Spleen (tissue), 11 donors: ENCODE measurements around the gene COPS8. TPM values are rescaled to one million over a fixed set of nuclear protein-coding genes. Genes with fewer than 3 reads are reported as not detected.

Experiments used
- DNase-seq: peaks from one replicate; pipeline ENCODE4 v3.0.0-alpha.2; 2020
- H3K27ac ChIP-seq, 8 donors: fragments of 200-600 bp; sonication (generic) in 7 of 8; 1 replicate in 4 of 8; 2 replicates in 4 of 8; pipeline versions ENCODE4 v1.5.0 to v1.8.0; 2016 to 2021; ENCODE audit warnings: inconsistent platforms in 4 of 8, mild to moderate bottlenecking in 4 of 8, moderate library complexity in 1 of 8
- H3K27me3 ChIP-seq, 7 donors: fragments of 200-600 bp; sonication (generic) in 6 of 7; replicated peaks in 1 of 7; 1 replicate in 4 of 7; 2 replicates in 3 of 7; pipeline versions ENCODE4 v1.5.0 to v1.8.0; 2016 to 2021; ENCODE audit warnings: inconsistent platforms in 3 of 7, mild to moderate bottlenecking in 1 of 7
- H3K36me3 ChIP-seq, 6 donors: fragments of 200-600 bp; sonication (generic) in 5 of 6; 1 replicate in 4 of 6; 2 replicates in 2 of 6; pipeline versions ENCODE4 v1.5.0 to v1.8.0; 2016 to 2021; ENCODE audit warnings: inconsistent platforms in 2 of 6
- H3K4me1 ChIP-seq, 6 donors: fragments of 200-600 bp; sonication (generic) in 5 of 6; 1 replicate in 3 of 6; 2 replicates in 3 of 6; pipeline versions ENCODE4 v1.5.0 to v1.8.0; 2016 to 2021; ENCODE audit warnings: inconsistent platforms in 3 of 6
- H3K4me3 ChIP-seq, 8 donors: fragments of 200-600 bp; sonication (generic) in 7 of 8; 1 replicate in 4 of 8; 2 replicates in 4 of 8; pipeline versions ENCODE4 v1.5.0 to v1.8.0; 2016 to 2021; ENCODE audit warnings: inconsistent platforms in 4 of 8, mild to moderate bottlenecking in 4 of 8, moderate library complexity in 2 of 8
- H3K9me3 ChIP-seq, 8 donors: fragments of 200-600 bp; sonication (generic) in 7 of 8; 1 replicate in 4 of 8; 2 replicates in 4 of 8; pipeline versions ENCODE4 v1.5.0 to v1.8.0; 2016 to 2021; ENCODE audit warnings: inconsistent platforms in 4 of 8
- CTCF ChIP-seq, 11 experiments: fragments of 200-600 bp in 7 of 11; fragments of 450-650 bp in 4 of 11; sonication (generic) in 4 of 11; IDR thresholded peaks in 8 of 11; conservative IDR thresholded peaks in 3 of 11; 1 replicate in 7 of 11; 2 replicates in 4 of 11; pipeline versions ENCODE4 v1.4.0 to v1.8.0; 2016 to 2021; ENCODE audit warnings: antibody characterized with exemption in 11 of 11, inconsistent platforms in 4 of 11, mild to moderate bottlenecking in 1 of 11
- POLR2A ChIP-seq, 3 donors: fragments of 450-650 bp; IDR thresholded peaks; one replicate each; pipeline ENCODE4 v1.5.1; 2017; ENCODE audit warnings: antibody characterized with exemption in 3 of 3, mild to moderate bottlenecking in 1 of 3
- POLR2AphosphoS5 ChIP-seq, 3 donors: sonication (generic); formaldehyde crosslinking; IDR thresholded peaks; one replicate each; pipeline ENCODE4 v1.5.1; 2017; ENCODE audit warnings: antibody characterized with exemption in 3 of 3
- WGBS, 5 donors: extraction: QIAGEN DNeasy Blood & Tissue Kit in 3 of 5; methylation state at CpG; one replicate each; pipeline versions ENCODE4 v1.1.5 to v1.1.7; 2013 to 2018; 5-methylcytosine and 5-hydroxymethylcytosine counted together
- intact Hi-C: fragments of 100-400 bp; cut with DNase I; formaldehyde crosslinking; loops from one replicate; pipeline ENCODE4 v1.15.0; 2023; ENCODE audit warnings: low total_unique reads
- polyA plus RNA-seq, 3 donors: library from polyadenylated mRNA; stranded (reverse); fragments of 200-250 nt; gene quantifications; one replicate each; pipeline ENCODE4 v1.2.1, GENCODE V29; 2013
- total RNA-seq, 7 donors: library from RNA; depleted of rRNA in 3 of 7; stranded (reverse); fragments of >200 nt in 3 of 7; fragmentation: NEBNext Ultra II Directional in 4 of 7; extraction: Animal tissue kit (Norgen Biotek cat#: 25700) in 4 of 7; gene quantifications; one replicate each; pipeline versions ENCODE4 v1.1.0 to v1.2.1, GENCODE V29; 2016 to 2021
- donor health status: healthy with polysubstance abuse.
- donor health status: DM: no; HTN: no; CAD: no; lungs with moderate emphysema.
- donor health status: DM: no; HTN: no; CAD: no.
- donor health status: Bipolar disorder and iron deficiency.
- donor health status: healthy.
- donor health status: DM: no; HTN: no; CAD: no.
- donor health status: DM: yes; HTN: yes; CAD: no.

COPS8 gene
- total and polyA plus RNA-seq, 10 donors: 21.3 to 67.9 (median 31.5) TPM

DNA sequence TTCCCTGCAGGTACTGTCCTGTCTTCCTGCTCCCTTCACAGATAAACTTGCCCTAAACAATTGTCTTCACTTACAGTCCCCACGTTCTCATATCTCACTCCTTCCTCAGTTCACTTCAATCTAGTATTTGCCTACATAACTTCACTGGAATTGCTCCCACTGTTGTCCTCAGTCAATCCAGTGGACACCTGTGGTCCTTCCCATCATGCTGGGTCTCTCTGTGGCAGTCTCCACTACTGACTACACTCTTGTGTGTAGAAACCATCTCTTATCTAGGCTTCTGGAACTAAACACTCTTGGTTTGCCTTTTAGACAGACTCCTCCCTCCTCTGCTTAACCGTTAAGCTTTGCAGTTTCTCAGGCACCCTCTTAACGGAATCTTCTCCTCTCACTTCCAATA is 58.8 kb downstream of the COPS8 start:
- Histone ChIP-seq H3K27ac (no peak overlapping the region), H3K36me3 (no peaks in the 10 kb centered on the region), H3K4me3 (no peak overlapping the region), H3K9me3 (peaks cover 0 to 37% (median 33%) of the 10 kb centered on the region in 8 donors), H3K4me1 (no peaks in the 10 kb centered on the region), H3K27me3 (no peaks in the 10 kb centered on the region)
- WGBS, 5 donors: 69 to 84% (median 74%) methylated on average over 3 of the region's 3 CpGs
- no peak for TF ChIP-seq POLR2A (IDR thresholded peaks at IDR 0.05)
- no peak for TF ChIP-seq POLR2AphosphoS5 (IDR thresholded peaks at IDR 0.05)
- TF ChIP-seq CTCF (IDR thresholded peaks at IDR 0.05 in 8 of 11, conservative IDR thresholded peaks at IDR 0.05 in 3 of 11): no peak
- no peak for DNase-seq
- intact Hi-C loops: no loop called here

DNA sequence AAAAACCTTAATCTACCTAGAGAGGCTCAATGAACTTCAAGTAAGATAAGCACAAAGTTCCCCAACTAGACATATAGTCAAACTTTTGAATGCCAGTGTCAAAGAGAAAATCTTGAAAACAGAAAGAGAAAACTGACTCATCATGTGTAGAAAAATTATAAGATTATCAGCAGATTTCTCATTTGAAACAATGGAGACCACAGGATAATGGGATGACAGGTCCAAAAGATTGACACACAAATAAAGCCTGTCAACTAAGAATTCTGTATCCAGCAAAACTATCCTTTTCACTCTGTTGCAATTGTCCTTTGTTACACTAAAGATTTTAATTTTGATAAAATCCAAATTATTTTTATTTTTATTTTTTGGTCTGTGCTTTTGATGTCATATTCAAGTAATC is 61.6 kb downstream of the COPS8 start:
- intact Hi-C loops: no loop called here
- H3K27me3 ChIP-seq: no peaks in the 10 kb centered on the region
- no peaks in the 10 kb centered on the region for H3K36me3 ChIP-seq
- H3K9me3 ChIP-seq: peaks cover 0 to 37% (median 33%) of the 10 kb centered on the region in 8 donors
- H3K27ac ChIP-seq: no peak overlapping the region
- no peaks in the 10 kb centered on the region for H3K4me1 ChIP-seq
- no peak overlapping the region for H3K4me3 ChIP-seq
- no peak for DNase-seq
- no peak for TF ChIP-seq CTCF (IDR thresholded peaks at IDR 0.05 in 8 of 11, conservative IDR thresholded peaks at IDR 0.05 in 3 of 11)
- no peak for TF ChIP-seq POLR2A (IDR thresholded peaks at IDR 0.05)
- TF ChIP-seq POLR2AphosphoS5 (IDR thresholded peaks at IDR 0.05): no peak

DNA sequence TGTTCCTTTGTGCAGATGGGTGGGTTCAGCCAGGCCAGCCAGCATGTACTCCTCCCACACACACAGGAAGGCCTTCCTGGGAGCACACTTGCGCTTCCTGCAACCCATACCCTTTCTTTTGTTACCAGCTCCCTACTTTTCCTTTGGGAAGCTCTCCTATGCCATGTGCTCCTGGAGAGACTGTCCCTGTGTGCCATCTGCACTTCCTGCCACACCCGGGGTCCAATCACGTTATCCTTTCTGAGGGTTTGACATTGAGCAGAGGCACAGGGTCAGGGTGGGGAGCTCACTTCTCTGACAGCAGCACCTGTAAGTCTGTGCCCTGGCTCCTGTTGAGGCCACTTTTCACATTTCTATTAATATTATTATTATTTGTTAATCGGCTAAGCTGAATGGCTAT is 62.9 kb downstream of the COPS8 start:
- intact Hi-C loops: no loop called here
- H3K27me3 ChIP-seq: peaks cover 0 to 3% (median 0%) of the 10 kb centered on the region in 7 donors
- no peaks in the 10 kb centered on the region for H3K36me3 ChIP-seq
- no peak overlapping the region for H3K27ac ChIP-seq
- WGBS, 5 donors: 87 to 92% (median 89%) methylated on average over 4 of the region's 4 CpGs
- TF ChIP-seq POLR2A (IDR thresholded peaks at IDR 0.05) (no peak), CTCF (IDR thresholded peaks at IDR 0.05 in 8 of 11, conservative IDR thresholded peaks at IDR 0.05 in 3 of 11) (no peak), POLR2AphosphoS5 (IDR thresholded peaks at IDR 0.05) (no peak)
- H3K9me3 ChIP-seq: peaks cover 0 to 37% (median 33%) of the 10 kb centered on the region in 8 donors
- no peaks in the 10 kb centered on the region for H3K4me1 ChIP-seq
- DNase-seq: no peak
- no peak overlapping the region for H3K4me3 ChIP-seq

GRCh38 chr2:237149425-237149824 is 63.7 kb downstream of the COPS8 start:
- H3K36me3 ChIP-seq: no peaks in the 10 kb centered on the region
- H3K27me3 ChIP-seq: peaks cover 0 to 3% (median 0%) of the 10 kb centered on the region in 7 donors
- WGBS, 5 donors: 69 to 76% (median 71%) methylated on average over 4 of the region's 4 CpGs
- intact Hi-C loops: no loop called here
- H3K9me3 ChIP-seq: peaks cover 0 to 37% (median 33%) of the 10 kb centered on the region in 8 donors
- H3K4me1 ChIP-seq: no peaks in the 10 kb centered on the region
- no peak overlapping the region for H3K27ac ChIP-seq
- TF ChIP-seq POLR2A (IDR thresholded peaks at IDR 0.05) (no peak), POLR2AphosphoS5 (IDR thresholded peaks at IDR 0.05) (no peak)
- no peak for DNase-seq
- no peak overlapping the region for H3K4me3 ChIP-seq
